Measurements from ENCODE around the gene DLEC1.
"Not testable (repeated sequence)": the region's sequence is repeated elsewhere in the genome, so short reads cannot be mapped to it uniquely, and the experiment has no call there.

Gene DLEC1

DNA sequence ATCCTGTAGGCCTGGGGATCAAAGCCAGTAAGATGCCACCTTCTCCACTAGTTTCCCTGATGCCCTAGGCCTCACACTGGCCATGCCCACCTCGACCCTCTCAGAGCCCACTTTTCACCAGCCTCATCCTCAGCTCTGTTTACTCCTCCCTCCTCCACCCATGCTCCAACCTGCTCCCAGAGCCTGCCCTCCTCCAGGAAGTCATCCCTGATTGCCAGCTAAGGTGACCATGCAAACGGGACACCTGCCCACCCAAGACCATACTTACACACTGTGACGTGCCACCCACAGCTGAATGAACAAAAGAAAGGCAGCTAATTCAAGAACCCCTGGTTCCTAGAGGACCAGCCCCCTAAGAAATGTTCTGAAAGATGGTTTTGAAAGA lies 18.7 kb upstream of the DLEC1 start:
- DNase-seq = no peak

DNA sequence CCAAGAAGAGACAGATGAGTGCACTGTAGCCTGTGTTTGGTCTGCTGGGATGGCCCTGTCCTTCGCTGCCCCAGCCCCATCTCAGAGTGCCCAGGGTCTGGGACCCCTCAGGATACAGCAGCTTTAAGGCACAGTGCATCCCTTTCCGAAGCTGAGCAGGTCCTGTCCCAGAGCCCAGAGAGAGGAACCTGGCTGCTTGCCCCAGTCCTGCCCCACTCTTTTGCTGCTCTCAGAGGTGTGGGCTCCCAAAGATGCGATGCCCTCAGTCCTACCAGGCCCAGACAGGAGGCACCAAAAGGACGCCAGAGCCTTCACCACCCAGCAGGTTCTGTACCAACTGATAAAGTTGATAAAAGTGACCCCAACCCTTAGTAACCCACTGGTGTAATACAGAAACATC lies 17.8 kb upstream of the DLEC1 start:
- DNase-seq = no peak

DNA sequence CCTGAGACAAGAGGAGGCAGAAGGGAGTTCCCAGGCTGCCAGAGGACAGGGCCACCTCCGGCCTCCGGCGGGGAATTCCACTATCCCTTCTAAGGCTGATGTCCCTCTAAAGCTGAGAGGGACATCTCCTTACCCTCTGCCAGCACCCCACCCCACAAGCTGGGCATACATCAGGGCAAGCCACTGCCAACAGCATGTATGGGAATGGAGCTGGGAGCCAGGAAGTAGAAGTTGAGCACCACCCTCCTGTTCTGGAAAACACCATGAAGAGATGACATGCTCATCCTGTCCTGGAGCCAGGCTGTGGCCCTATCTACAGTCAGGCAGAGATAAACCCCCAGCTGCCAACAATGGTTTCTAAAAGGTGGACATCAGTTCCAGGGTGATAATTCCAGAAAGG lies 16.7 kb upstream of the DLEC1 start:
- DNase-seq = no peak

- no peak for DNase-seq
Measured at GRCh38 chr3:38022896-38023709, 15.9 kb upstream of the DLEC1 start.

GRCh38 chr3:38026856-38027255 lies 12.2 kb upstream of the DLEC1 start:
- no peak for DNase-seq

DNA sequence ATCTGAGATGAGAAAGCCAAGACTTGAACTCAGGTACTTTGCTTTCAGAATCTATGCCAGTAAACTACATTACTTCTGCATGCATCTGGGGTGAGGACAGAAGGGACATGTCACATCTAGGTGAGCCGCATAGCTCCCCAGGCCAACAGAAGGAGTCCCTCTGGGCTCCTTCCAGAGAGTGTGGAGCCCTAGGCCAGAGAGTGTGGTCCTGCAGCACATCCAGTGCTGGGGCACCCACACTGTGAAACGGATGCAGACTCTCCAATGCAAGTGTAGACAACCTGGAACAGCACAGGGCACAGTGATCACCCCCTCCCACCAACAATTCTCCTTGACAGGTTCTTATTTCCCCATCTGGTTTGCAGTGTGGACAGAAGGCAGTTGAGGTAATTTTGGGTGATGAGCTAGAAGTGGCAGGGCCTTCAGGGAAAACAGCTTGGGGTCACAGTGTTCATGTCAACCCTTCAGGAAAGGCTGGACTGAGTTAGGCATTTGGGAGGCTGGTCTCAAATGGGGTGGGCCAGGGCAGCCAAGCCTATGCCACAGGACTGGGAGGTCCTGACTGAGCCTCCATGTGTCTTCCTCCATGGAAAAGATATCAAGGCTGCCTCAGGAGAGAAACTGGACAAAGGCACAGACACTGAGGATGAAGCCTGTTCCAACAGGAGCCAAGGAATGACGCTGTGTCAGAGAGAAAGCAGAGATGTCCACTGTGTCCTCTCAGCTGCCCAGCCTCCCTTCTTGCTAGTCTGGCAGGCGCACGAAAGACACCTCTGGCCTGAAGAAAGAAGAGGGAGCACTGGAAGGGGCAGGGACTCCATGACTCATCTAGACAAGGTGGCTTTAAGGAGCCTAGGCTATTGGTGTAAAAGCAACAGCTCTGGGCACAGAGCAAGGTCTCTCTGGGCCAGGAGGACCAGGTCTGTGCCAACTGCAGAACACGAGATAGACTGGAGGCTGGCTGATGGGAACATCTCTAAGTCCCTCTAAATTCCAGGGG lies 11.2 kb upstream of the DLEC1 start:
- no peak for DNase-seq

GRCh38 chr3:38028621-38029361 lies 10.2 kb upstream of the DLEC1 start:
- DNase-seq = no peak

GRCh38 chr3:38029400-38030125 lies 9.4 kb upstream of the DLEC1 start, which contains the start of gene PLCD1:
PLCD1 (minus strand) TSS chr3:38029642; CDS start chr3:38029539, 103 bp downstream.
- DNase-seq = no peak

GRCh38 chr3:38030126-38031021 lies 8.6 kb upstream of the DLEC1 start:
- no peak for DNase-seq

DNA sequence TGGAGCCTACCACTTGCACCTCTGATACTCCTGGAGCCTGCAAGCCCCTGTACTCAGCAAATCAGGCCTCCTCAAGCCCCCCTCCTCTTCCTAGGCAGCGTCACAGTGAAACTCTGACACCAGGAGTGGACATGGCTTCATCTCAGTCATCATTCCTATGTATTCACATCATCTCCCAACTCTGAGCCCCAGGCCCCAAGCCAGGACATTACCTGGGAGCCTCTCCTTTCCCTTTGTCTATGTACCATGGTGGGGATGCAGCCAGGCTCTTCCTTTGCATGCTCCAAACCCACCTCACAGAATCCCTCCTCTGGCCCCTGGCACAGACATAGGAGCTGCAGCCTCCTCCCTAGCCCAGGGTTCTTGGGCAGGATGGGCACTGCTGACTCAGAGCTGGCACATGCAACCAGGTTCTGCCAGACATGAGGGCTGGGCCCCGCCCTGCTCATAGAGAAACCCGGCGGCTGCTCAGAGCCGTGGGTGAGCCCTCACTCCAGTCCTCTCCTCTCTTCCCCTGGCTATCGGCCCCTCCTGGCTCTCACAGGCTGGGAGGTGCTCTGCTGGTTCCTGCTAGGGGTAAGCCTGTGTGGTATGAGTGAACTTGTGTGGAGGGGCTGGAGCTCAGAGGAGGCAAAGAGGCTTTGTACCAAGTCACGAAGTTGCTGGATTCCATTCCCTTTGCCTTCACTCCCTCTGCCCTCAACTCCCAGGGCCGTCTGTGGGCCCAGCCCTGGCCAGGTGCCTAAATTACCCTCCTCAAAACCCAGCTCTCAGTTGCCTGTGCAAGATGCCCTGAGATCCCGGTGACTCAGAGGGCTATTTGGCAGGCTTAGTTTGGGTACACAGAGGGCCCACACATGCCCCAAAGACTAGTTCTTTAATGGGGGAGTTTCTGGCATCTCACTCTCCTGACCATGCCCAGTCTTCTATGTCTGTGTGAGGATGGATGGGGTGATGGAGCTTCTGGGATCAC lies 7.7 kb upstream of the DLEC1 start:
- peak; percentile 72 for DNase-seq

DNA sequence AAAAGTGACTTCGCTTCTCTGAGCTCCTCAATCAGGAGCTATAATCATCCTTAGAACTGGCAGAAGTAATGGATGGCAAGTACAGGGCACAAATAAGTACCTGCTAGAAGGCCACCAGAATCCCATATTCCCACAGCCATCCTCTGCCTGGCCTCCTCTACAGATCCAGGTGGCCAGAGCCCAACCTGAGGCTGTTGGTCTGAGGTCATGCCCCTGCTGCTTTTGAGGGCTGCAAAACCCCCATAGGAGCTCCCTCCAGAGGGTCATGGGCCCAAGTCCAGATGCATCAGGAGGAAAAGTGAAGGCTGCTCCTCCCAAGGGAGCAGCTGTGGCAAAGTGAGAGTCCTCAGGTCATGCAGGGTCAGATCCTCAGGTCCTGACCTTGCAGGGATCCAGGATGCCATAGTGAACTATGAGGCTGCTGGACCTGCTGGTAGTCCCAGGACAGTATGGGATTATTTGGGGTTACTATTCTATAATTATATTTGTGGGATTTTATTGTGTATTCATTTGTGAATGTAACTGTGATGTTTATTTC lies 6.6 kb upstream of the DLEC1 start:
- DNase-seq = no peak

DNA sequence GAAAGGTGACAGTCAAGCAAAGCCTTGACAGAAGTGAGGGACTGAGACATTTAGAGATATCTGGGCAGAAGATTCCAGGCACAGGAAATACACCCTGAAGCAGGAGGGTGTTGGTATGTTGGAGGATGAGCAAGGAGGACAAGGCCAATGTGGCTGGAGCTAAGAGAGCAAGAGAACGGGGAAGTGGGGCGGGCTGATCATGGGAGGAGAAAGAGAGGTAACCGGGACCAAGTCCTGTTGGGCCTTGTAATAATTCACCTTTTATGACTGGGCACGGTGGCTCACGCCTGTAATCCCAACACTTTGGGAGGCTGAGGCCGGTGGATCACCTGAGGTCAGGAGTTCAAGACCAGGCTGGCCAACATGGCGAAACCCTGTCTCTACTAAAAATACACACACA lies 5.4 kb upstream of the DLEC1 start:
- not testable (repeated sequence) for DNase-seq

GRCh38 chr3:38034335-38034734 lies 4.7 kb upstream of the DLEC1 start:
- DNase-seq = not testable (repeated sequence)

DNA sequence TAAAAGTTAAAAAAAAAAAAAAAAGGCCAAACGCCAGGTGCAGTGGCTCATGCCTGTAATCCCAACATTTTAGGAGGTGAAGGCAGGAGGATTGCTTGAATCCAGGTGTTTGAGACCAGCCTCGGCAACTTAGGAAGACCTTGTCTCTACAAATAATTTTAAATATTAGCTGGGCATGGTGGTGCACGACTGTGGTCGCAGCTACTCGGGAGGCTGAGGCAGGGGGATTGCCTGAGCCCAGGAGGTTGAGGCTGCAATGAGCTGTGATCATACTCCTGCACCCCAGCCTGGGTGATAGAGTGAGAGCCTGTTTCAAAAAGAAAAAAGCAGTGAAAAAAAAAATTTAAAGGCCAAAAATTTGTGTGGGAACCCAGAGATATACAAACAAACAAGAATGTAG lies 2.7 kb upstream of the DLEC1 start:
- DNase-seq = no peak

- DNase-seq = no peak
Measured at GRCh38 chr3:38036906-38037305, 2.1 kb upstream of the DLEC1 start.

GRCh38 chr3:38038447-38038911 lies 529 bp upstream of the DLEC1 start:
- peak; percentile 67 for DNase-seq

DNA sequence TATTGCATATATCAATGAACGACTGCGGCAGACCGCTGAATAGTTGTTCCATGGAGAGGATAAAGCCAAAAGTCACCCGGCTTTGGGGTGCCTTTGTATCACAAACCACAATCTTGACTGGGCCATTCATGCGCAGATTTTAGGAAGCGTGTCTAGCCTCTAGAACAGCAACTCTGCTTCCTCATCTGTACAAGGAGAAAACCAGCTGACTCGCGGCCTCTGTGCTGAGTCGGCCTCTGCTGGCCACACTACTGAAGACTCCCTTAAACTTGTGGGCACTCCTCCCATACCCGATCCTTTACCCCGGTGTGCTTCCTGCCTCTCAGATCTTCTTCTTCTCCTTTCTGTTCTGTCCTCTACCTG lies 872 bp downstream of the DLEC1 start:
- DNase-seq = peak; percentile 48

- no peak for DNase-seq
Measured at GRCh38 chr3:38040401-38040800, 1.4 kb downstream of the DLEC1 start.

- no peak for DNase-seq
Measured at GRCh38 chr3:38043486-38043885, 4.5 kb downstream of the DLEC1 start.

DNA sequence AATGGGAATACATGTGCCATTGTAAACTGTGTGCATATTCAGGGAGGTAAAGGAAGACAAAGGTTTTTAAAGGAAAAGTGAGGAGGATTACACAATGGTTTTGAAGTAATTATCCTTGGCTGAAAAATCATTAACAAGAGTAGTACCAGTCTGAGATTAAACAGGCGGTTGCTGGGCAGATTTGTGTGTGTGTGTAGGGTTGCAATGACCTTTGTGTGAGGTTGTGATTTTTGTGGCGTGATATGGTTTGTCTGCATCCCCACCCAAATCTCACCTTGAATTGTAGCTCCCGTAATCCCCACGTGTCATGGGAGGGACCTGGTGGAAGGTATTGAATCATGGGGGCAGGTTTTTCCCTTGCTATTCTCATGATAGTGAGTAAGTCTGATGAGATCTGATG lies 7.0 kb downstream of the DLEC1 start:
- no peak for DNase-seq
